ENCODE results near the gene INO80C.
A peak's percentile ranks its signal among the peaks of the same experiment; 100 is the strongest.
"Not testable (repeated sequence)": the region's sequence is repeated elsewhere in the genome, so short reads cannot be mapped to it uniquely, and the experiment has no call there.

The INO80C gene

DNA sequence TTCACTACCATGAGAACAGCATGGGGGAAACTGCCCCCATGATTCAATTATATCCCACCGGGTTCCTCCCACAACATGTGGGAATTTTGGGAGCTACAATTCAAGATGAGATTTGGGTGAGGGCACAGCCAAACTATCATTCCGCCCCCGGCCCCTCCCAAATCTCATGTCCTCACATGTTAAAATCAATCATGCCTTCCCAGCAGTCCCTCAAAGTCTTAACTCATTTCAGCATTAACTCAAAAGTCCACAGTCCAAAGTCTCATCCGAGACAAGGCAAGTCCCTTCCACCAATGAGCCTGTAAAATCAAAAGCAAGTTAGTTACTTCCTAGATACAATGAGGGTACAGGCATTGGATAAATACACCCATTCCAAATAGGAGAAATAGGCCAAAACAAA, 10.2 kb downstream of the INO80C start:
- not testable (repeated sequence) for H3K9ac ChIP-seq (ENCODE audit: low read length in 2 of 2); H3K27ac ChIP-seq (ENCODE audit: low read length); H3K9me3 ChIP-seq (ENCODE audit: control insufficient read depth in 2 of 2, low read length in 2 of 2); H3K27me3 ChIP-seq (ENCODE audit: control insufficient read depth in 1 of 2, insufficient read depth in 2 of 2, low read length in 2 of 2); H3K36me3 ChIP-seq (ENCODE audit: control insufficient read depth in 2 of 2, insufficient read depth in 2 of 2, low read length in 2 of 2); H3K4me3 ChIP-seq (ENCODE audit: low read length in 2 of 2)
- H3K4me1 ChIP-seq (ENCODE audit: control insufficient read depth, insufficient read depth, low read length), result peaks cover 12% of the 10 kb centered on the region

DNA sequence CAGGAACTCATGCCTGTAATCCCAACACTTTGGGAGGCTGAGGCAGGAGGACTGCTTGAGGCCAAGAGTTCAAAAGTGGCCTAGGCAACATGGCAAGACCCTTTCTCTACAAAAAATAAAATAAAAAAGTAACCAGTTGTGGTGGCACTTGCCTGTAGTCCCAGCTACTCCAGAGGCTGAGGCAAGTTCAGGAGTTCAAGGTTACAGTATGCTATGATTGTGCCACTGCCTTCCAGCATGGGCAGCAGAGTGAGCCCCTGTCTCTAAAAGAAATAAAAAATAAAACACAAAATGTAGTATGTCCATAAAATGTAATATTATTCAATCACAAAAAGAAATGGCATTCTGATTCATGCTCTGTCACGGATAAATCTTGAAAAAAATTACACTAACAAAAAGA, 11.9 kb downstream of the INO80C start:
- no peak overlapping the region for H3K4me3 ChIP-seq (ENCODE audit: low read length in 2 of 2)
- no peak overlapping the region for H3K27ac ChIP-seq (ENCODE audit: low read length)
- no peaks in the 10 kb centered on the region for H3K9me3 ChIP-seq (ENCODE audit: control insufficient read depth in 2 of 2, low read length in 2 of 2)
- no peaks in the 10 kb centered on the region for H3K27me3 ChIP-seq (ENCODE audit: control insufficient read depth in 1 of 2, insufficient read depth in 2 of 2, low read length in 2 of 2)
- peaks cover 15% of the 10 kb centered on the region for H3K4me1 ChIP-seq (ENCODE audit: control insufficient read depth, insufficient read depth, low read length)
- H3K36me3 ChIP-seq (ENCODE audit: control insufficient read depth in 2 of 2, insufficient read depth in 2 of 2, low read length in 2 of 2), result no peaks in the 10 kb centered on the region
- no peak overlapping the region for H3K9ac ChIP-seq (ENCODE audit: low read length in 2 of 2)

DNA sequence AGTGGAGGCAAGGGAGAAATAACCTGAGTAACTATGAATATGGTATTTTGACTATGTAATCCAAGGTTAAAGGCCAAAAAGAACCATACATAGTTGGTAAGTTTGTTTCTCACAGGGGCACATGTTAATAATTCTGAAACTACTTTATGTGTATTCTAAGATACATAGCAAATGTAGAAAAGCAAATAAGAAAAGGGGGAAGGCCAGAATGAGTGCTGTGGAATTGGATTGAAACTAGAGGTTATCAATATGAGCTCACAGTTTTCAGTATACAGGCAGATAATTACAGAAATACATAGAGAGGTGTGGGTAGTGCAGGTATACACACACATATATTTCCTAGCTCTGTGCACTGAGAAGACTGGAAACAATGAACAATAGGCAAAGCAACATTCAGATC, 13.7 kb downstream of the INO80C start:
- Histone ChIP-seq H3K27ac (ENCODE audit: low read length) (no peak overlapping the region), H3K27me3 (ENCODE audit: control insufficient read depth in 1 of 2, insufficient read depth in 2 of 2, low read length in 2 of 2) (no peaks in the 10 kb centered on the region), H3K4me1 (ENCODE audit: control insufficient read depth, insufficient read depth, low read length) (peaks cover 23% of the 10 kb centered on the region), H3K36me3 (ENCODE audit: control insufficient read depth in 2 of 2, insufficient read depth in 2 of 2, low read length in 2 of 2) (no peaks in the 10 kb centered on the region), H3K4me3 (ENCODE audit: low read length in 2 of 2) (no peak overlapping the region), H3K9me3 (ENCODE audit: control insufficient read depth in 2 of 2, low read length in 2 of 2) (no peaks in the 10 kb centered on the region), H3K9ac (ENCODE audit: low read length in 2 of 2) (no peak overlapping the region)

DNA sequence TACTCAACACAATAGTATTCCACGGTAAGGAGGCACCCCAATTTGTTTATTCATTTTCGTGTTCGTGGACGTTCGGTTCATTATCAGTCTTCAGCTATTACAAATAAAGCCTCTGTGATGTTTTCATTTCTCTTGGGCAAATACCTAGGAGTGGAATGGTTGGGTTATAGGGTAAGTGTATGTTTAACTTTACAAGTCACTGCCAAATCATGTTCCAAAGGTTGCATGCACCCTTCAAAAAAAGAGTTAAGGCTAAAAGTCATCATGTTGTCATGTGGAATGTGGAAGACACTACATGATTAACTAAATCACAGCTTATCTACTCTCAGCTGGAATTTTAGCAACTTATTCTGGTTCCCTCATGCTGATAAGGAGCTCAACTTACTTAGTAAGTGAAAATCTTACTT, 15.8 kb downstream of the INO80C start:
- Histone ChIP-seq H3K4me3 (ENCODE audit: low read length in 2 of 2) (no peak overlapping the region), H3K27ac (ENCODE audit: low read length) (no peak overlapping the region), H3K9ac (ENCODE audit: low read length in 2 of 2) (no peak overlapping the region), H3K9me3 (ENCODE audit: control insufficient read depth in 2 of 2, low read length in 2 of 2) (no peaks in the 10 kb centered on the region), H3K36me3 (ENCODE audit: control insufficient read depth in 2 of 2, insufficient read depth in 2 of 2, low read length in 2 of 2) (no peaks in the 10 kb centered on the region), H3K4me1 (ENCODE audit: control insufficient read depth, insufficient read depth, low read length) (peaks cover 29% of the 10 kb centered on the region), H3K27me3 (ENCODE audit: control insufficient read depth in 1 of 2, insufficient read depth in 2 of 2, low read length in 2 of 2) (no peaks in the 10 kb centered on the region)

DNA sequence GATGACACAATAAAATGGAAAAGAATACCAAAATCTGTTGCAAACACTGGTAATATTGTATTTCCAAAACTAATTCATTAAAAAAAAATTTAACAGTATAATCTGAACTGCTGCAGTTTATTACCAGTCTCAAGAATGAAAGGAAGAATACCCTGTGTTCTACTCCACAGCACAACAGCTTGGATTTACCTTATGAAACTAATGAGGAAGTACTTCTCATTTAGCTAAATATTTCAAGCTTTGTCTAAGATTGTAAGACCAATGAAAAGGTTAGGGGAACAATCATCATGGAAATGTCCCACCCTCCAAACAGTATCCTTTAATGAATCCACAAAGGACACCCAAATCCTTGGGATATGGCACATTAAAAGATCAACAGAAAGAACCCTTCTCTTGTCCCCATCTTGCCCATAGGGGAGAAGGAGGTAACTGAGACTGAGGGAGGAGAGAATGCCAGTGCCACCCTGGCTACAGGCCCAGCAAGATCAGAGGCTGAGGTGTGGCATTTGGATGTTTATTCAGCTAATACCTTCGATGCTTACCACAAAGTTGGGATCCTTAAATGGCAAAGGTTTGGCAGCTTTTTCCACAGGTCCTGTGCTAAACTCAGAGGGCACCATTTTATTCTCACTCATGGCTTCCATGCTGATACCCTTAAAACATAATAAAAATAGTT, 17.7 kb downstream of the INO80C start:
- peaks cover 0 to under 1% of the 10 kb centered on the region in 2 donors for H3K36me3 ChIP-seq (ENCODE audit: control insufficient read depth in 2 of 2, insufficient read depth in 2 of 2, low read length in 2 of 2)
- no peak overlapping the region for H3K9ac ChIP-seq (ENCODE audit: low read length in 2 of 2)
- H3K4me1 ChIP-seq (ENCODE audit: control insufficient read depth, insufficient read depth, low read length), result peaks cover 29% of the 10 kb centered on the region
- H3K27ac ChIP-seq (ENCODE audit: low read length), result peak overlapping the region; percentile 88
- no peak overlapping the region for H3K4me3 ChIP-seq (ENCODE audit: low read length in 2 of 2)
- H3K27me3 ChIP-seq (ENCODE audit: control insufficient read depth in 1 of 2, insufficient read depth in 2 of 2, low read length in 2 of 2), result no peaks in the 10 kb centered on the region
- H3K9me3 ChIP-seq (ENCODE audit: control insufficient read depth in 2 of 2, low read length in 2 of 2), result no peaks in the 10 kb centered on the region

DNA sequence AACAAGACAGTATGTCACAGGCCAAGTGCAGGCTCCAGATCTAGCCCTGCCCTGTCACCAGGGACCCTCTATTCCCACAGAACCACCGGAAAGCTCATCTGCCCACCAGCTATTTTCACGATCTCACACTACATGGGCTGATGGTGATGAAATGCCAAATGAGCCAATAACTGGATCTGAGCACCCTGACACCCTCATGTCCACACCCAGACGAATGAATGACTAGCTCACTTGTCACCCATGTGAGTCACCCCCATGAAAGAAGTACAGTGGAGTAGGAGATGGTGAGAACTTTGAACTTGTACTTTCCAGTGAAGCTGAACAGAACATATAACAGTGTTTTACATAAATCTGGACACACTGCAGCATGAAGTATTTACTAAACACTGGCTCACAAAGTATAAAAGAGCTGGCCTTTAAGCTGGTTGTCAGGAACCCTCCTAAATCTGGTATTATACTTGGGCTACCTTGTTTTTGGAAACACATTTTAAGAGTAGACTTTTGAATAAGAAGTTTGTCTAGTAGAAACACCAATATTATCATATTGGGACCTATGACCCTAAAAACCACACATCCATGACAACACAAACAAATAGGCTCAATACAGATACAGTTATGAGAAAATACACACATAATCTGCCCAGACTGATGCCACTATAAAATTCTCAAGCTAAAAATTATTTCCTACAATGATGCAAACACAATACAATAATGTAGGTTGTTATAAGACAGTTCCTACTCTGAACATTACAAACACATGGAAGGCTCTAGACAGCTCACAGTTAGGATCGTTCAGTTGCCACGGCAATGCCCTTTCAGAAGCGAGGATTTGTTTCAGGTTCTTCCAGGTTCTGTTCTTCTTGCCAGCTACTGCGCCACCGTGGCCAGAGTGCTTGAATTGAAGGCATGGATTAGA, 19.0 kb downstream of the INO80C start:
- Histone ChIP-seq H3K4me3 (ENCODE audit: low read length in 2 of 2) (no peak overlapping the region), H3K27me3 (ENCODE audit: control insufficient read depth in 1 of 2, insufficient read depth in 2 of 2, low read length in 2 of 2) (no peaks in the 10 kb centered on the region), H3K4me1 (ENCODE audit: control insufficient read depth, insufficient read depth, low read length) (peaks cover 29% of the 10 kb centered on the region), H3K9me3 (ENCODE audit: control insufficient read depth in 2 of 2, low read length in 2 of 2) (no peaks in the 10 kb centered on the region), H3K27ac (ENCODE audit: low read length) (peak overlapping the region; percentile 88), H3K36me3 (ENCODE audit: control insufficient read depth in 2 of 2, insufficient read depth in 2 of 2, low read length in 2 of 2) (peaks cover 0 to 4% of the 10 kb centered on the region in 2 donors), H3K9ac (ENCODE audit: low read length in 2 of 2) (no peak overlapping the region)

DNA sequence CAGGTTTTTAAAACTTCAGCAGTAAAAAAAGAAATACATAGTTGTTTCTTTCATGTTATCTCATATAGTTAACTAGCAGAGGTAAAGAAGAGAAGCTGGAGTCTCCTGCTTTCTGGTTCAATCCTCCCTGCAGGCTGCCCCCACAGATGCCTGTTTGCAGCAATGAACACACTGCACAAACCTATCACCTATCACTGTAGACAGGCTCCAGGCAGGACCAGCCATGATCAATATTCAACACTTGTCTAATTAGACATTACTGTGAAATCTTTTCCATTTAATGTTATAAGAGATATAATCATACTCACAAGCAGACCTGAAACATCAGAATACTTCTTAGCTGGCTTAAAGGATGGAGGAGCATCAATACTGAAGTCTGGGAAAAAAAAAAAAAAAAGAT, 19.8 kb downstream of the INO80C start:
- Histone ChIP-seq H3K27ac (ENCODE audit: low read length) (peak overlapping the region; percentile 88), H3K9me3 (ENCODE audit: control insufficient read depth in 2 of 2, low read length in 2 of 2) (no peaks in the 10 kb centered on the region), H3K9ac (ENCODE audit: low read length in 2 of 2) (no peak overlapping the region), H3K4me3 (ENCODE audit: low read length in 2 of 2) (no peak overlapping the region), H3K36me3 (ENCODE audit: control insufficient read depth in 2 of 2, insufficient read depth in 2 of 2, low read length in 2 of 2) (peaks cover 2 to 4% of the 10 kb centered on the region in 2 donors), H3K27me3 (ENCODE audit: control insufficient read depth in 1 of 2, insufficient read depth in 2 of 2, low read length in 2 of 2) (no peaks in the 10 kb centered on the region), H3K4me1 (ENCODE audit: control insufficient read depth, insufficient read depth, low read length) (peaks cover 26% of the 10 kb centered on the region)

DNA sequence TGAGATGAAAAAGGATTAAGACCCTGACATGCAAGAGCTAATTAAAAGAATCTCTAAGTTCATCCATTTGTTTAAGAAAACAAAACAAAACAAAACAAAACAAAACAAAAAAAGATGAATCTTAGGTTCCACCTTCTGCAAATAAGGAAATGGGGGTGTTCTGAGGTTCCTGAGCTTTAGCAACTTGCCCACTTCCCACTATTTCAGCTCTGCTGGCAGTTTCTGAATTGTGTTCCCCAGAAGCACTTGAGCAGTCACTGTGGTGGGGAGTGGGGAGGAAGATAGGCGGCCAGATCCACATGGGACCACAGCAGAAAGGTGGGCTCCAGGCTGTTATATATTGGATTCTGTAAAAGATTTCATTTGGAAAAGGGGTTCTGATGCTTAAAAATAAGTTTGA, 20.3 kb downstream of the INO80C start:
- Histone ChIP-seq H3K36me3 (ENCODE audit: control insufficient read depth in 2 of 2, insufficient read depth in 2 of 2, low read length in 2 of 2) (peaks cover 2 to 4% of the 10 kb centered on the region in 2 donors), H3K27me3 (ENCODE audit: control insufficient read depth in 1 of 2, insufficient read depth in 2 of 2, low read length in 2 of 2) (no peaks in the 10 kb centered on the region), H3K9me3 (ENCODE audit: control insufficient read depth in 2 of 2, low read length in 2 of 2) (no peaks in the 10 kb centered on the region), H3K9ac (ENCODE audit: low read length in 2 of 2) (no peak overlapping the region), H3K4me3 (ENCODE audit: low read length in 2 of 2) (no peak overlapping the region), H3K27ac (ENCODE audit: low read length) (peak overlapping the region; percentile 88), H3K4me1 (ENCODE audit: control insufficient read depth, insufficient read depth, low read length) (peaks cover 26% of the 10 kb centered on the region)

DNA sequence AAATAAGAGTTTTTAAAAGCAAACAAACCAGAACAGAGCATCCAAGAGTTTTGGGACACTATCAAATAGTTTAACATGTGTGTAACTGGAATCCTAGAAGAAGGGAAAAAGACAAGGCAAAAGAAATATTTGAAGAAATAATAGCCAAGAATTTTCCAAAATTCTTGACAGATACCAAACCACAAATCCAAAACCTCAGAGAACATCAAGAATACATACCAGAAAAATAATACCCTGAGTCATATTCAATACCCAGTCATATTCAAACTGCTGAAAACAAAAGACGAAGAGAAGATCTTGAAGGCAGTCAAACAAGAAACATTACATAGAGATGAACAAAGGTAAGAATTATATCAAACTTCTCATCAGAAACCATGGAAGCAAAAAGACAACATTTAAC, 22.9 kb downstream of the INO80C start:
- H3K36me3 ChIP-seq (ENCODE audit: control insufficient read depth in 2 of 2, insufficient read depth in 2 of 2, low read length in 2 of 2), result peaks cover 2 to 4% of the 10 kb centered on the region in 2 donors
- H3K4me1 ChIP-seq (ENCODE audit: control insufficient read depth, insufficient read depth, low read length), result peaks cover 23% of the 10 kb centered on the region
- no peaks in the 10 kb centered on the region for H3K27me3 ChIP-seq (ENCODE audit: control insufficient read depth in 1 of 2, insufficient read depth in 2 of 2, low read length in 2 of 2)
- H3K4me3 ChIP-seq (ENCODE audit: low read length in 2 of 2), result no peak overlapping the region
- no peaks in the 10 kb centered on the region for H3K9me3 ChIP-seq (ENCODE audit: control insufficient read depth in 2 of 2, low read length in 2 of 2)
- H3K27ac ChIP-seq (ENCODE audit: low read length), result no peak overlapping the region
- H3K9ac ChIP-seq (ENCODE audit: low read length in 2 of 2), result no peak overlapping the region

DNA sequence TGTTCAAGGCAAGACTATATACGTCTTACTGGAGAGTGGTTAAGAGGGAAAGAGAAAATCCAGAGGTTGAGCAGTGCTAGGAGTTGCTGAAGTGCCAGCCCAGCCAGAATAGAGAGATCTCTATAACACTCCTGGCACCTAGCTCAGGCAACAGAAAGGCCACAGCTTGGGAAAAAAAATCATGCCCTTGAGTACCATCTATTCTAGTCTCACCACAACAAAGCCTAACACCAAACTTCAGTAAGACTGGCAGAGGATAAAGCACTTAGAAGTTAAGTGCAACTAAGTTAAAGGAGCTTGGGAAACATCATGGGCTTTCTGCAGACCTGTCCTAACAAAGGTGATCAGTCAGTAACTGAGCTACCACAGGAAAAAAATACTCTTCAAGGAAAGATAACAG, 24.2 kb downstream of the INO80C start:
- peak overlapping the region; percentile 31 for H3K27ac ChIP-seq (ENCODE audit: low read length)
- H3K9ac ChIP-seq (ENCODE audit: low read length in 2 of 2), result no peak overlapping the region
- peaks cover 24% of the 10 kb centered on the region for H3K4me1 ChIP-seq (ENCODE audit: control insufficient read depth, insufficient read depth, low read length)
- no peak overlapping the region for H3K4me3 ChIP-seq (ENCODE audit: low read length in 2 of 2)
- H3K36me3 ChIP-seq (ENCODE audit: control insufficient read depth in 2 of 2, insufficient read depth in 2 of 2, low read length in 2 of 2), result peaks cover 2 to 4% of the 10 kb centered on the region in 2 donors
- H3K9me3 ChIP-seq (ENCODE audit: control insufficient read depth in 2 of 2, low read length in 2 of 2), result no peaks in the 10 kb centered on the region
- H3K27me3 ChIP-seq (ENCODE audit: control insufficient read depth in 1 of 2, insufficient read depth in 2 of 2, low read length in 2 of 2), result no peaks in the 10 kb centered on the region

DNA sequence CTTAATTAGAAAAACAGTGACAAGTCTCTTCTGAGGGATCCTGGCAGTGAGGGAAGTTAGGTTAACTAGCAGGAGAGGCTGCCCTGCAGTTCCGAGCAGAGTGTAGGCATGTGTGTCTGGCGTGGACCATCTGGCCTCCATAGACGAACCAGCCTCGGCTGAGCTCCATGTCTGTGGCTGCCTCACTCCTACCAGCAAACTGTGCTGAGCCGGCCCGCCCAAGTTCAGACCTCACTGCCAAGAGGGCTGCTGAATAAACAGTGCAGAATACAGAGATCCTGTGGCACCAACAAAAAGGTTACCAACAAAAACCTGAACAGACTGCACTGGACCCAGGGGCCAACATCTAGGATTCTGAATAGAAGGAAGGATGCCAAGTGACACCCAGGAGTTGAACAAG, 27.3 kb downstream of the INO80C start:
- H3K27me3 ChIP-seq (ENCODE audit: control insufficient read depth in 1 of 2, insufficient read depth in 2 of 2, low read length in 2 of 2), result no peaks in the 10 kb centered on the region
- peak overlapping the region in 1 of 2 donors; percentile 29 for H3K9ac ChIP-seq (ENCODE audit: low read length in 2 of 2)
- peaks cover 40% of the 10 kb centered on the region for H3K4me1 ChIP-seq (ENCODE audit: control insufficient read depth, insufficient read depth, low read length)
- no peaks in the 10 kb centered on the region for H3K9me3 ChIP-seq (ENCODE audit: control insufficient read depth in 2 of 2, low read length in 2 of 2)
- peak overlapping the region; percentile 70 for H3K27ac ChIP-seq (ENCODE audit: low read length)
- H3K4me3 ChIP-seq (ENCODE audit: low read length in 2 of 2), result no peak overlapping the region
- peaks cover 2 to 4% of the 10 kb centered on the region in 2 donors for H3K36me3 ChIP-seq (ENCODE audit: control insufficient read depth in 2 of 2, insufficient read depth in 2 of 2, low read length in 2 of 2)

All from stomach smooth muscle (tissue), 2 donors.